Measurements from ENCODE around the gene PRPH. TPM values are rescaled to one million over a fixed set of nuclear protein-coding genes. Genes with fewer than 3 reads are reported as not detected.

Gene PRPH
- total and polyA plus RNA-seq, 2 of the 8 experiments (the other 6 are each of a cell fraction or from before 2014, with no cell fraction given), result 0.79 to 1.4 TPM

- Histone ChIP-seq H3K27me3 (replicated peaks in 1 of 4; ENCODE audit: control insufficient read depth in 3 of 4, extremely low read depth in 1 of 4, insufficient read depth in 3 of 4, low read length in 3 of 4) (no peaks in the 10 kb centered on the region), H3K9me3 (ENCODE audit: insufficient read depth in 2 of 2, low read depth in 1 of 2, low read length in 1 of 2) (no peaks in the 10 kb centered on the region), H3K4me3 (ENCODE audit: extremely low read depth in 1 of 4, insufficient read depth in 2 of 4, low read depth in 3 of 4, low read length in 4 of 4) (no peak overlapping the region), H3K79me1 (ENCODE audit: low read depth, low read length) (no peaks in the 10 kb centered on the region), H3K79me2 (ENCODE audit: control insufficient read depth in 1 of 2, insufficient read depth in 2 of 2, low read length in 2 of 2) (no peaks in the 10 kb centered on the region), H2BK12ac (ENCODE audit: low read depth, low read length) (no peak overlapping the region), H4K91ac (replicated peaks; ENCODE audit: insufficient read length, low read length) (no peak overlapping the region), H3K56ac (replicated peaks; ENCODE audit: insufficient read length, low read depth, low read length) (no peak overlapping the region), H3K36me3 (ENCODE audit: control insufficient read depth in 2 of 4, insufficient read depth in 4 of 4, low read length in 3 of 4) (no peaks in the 10 kb centered on the region), H3K4me2 (ENCODE audit: insufficient read depth in 1 of 2, low read depth in 2 of 2, low read length in 2 of 2) (no peak overlapping the region), H3K4ac (replicated peaks; ENCODE audit: insufficient read length, low read depth, low read length) (no peak overlapping the region), H2AFZ (ENCODE audit: low read length) (no peak overlapping the region), H3K14ac (ENCODE audit: insufficient read length) (no peak overlapping the region), H2BK120ac (replicated peaks; ENCODE audit: low read depth, low read length) (no peak overlapping the region), H4K8ac (ENCODE audit: extremely low read depth, insufficient read depth, low read length) (no peak overlapping the region), H2AK5ac (ENCODE audit: low read depth, low read length) (no peak overlapping the region), H2BK15ac (ENCODE audit: low read length) (no peak overlapping the region), H3K23me2 (ENCODE audit: low read depth, low read length) (no peaks in the 10 kb centered on the region), H3K23ac (ENCODE audit: insufficient read length) (no peak overlapping the region), H3K18ac (ENCODE audit: extremely low read depth, low read length) (no peak overlapping the region), H2BK5ac (ENCODE audit: low read depth, low read length) (no peak overlapping the region), H3K4me1 (replicated peaks in 1 of 4; ENCODE audit: control insufficient read depth in 3 of 4, insufficient read depth in 4 of 4, low read length in 3 of 4) (no peaks in the 10 kb centered on the region), H3K9ac (replicated peaks in 1 of 4; ENCODE audit: extremely low read depth in 1 of 4, low read depth in 3 of 4, low read length in 3 of 4) (no peak overlapping the region), H4K5ac (ENCODE audit: insufficient read length, low read depth, low read length) (no peak overlapping the region), H4K20me1 (replicated peaks in 1 of 2; ENCODE audit: control insufficient read depth in 1 of 2, insufficient read depth in 2 of 2, low read length in 2 of 2) (no peaks in the 10 kb centered on the region), H2BK20ac (ENCODE audit: low read length) (no peak overlapping the region), H3K27ac (ENCODE audit: low read depth, low read length) (no peak overlapping the region)
- no peak for DNase-seq (ENCODE audit: low read depth in 1 of 2, low spot score in 2 of 2)
- ChIA-PET POLR2A (ENCODE audit: partially characterized antibody) (interaction anchor here (2.0 kb wide), 1 partner anchor 13 kb away, joined by 5 read pairs; the partner anchor contains the start of gene TUBA1C), CTCF (ENCODE audit: partially characterized antibody) (interaction anchor here (0.8 to 1.5 kb wide), 3 partner anchors 9 to 16 kb away, joined by 3 to 5 read pairs (median 3); no protein-coding TSS in a partner anchor)
- FAIRE-seq, result no peak
- WGBS, 2 experiments (ENCODE audit: extremely low coverage in 1 of 2, insufficient coverage in 1 of 2, insufficient read length in 1 of 2, insufficient replicate concordance in 2 of 2, low coverage in 1 of 2, low lambda C conversion rate in 2 of 2, missing lambda C conversion rate in 1 of 2), result 86% methylated on average over 5 of the region's 5 CpGs; no CpG with 5 or more reads in 1 of the 2 experiments
- no peak for TF ChIP-seq RAD21 (IDR thresholded peaks at IDR 0.05 in 1 of 2, conservative IDR thresholded peaks at IDR 0.05 in 1 of 2; ENCODE audit: low read depth in 2 of 2, low read length in 2 of 2)
Measured at GRCh38 chr12:49251357-49251756, 43.6 kb upstream of the PRPH start.

Data from H1 (cell line).